ENCODE data around the gene CR1.
"Not testable (repeated sequence)": the region's sequence is repeated elsewhere in the genome, so short reads cannot be mapped to it uniquely, and the experiment has no call there.

The CR1 gene

GRCh38 chr1:207645635-207646081 is 149.7 kb downstream of the CR1 start:
- DNase-seq = no peak

DNA sequence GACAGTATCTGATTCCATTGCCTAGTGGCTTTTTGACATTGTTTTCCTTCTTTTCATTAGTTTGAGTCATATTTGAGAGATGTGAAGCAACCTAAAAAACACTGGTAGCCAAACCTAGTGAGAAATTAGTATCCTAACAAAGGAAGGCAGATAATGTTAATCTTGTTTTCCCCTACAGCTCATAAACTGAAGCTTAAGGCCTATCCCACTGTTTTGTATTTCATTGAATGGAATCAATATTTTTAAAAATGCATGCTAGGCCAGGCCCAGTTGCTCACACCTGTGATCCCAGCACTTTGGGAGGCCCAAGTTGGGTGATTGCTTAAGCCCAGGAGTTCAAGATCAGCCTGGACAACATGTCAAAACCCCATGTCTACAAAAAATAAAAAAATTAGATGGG is 150.2 kb downstream of the CR1 start:
- DNase-seq = no peak

DNA sequence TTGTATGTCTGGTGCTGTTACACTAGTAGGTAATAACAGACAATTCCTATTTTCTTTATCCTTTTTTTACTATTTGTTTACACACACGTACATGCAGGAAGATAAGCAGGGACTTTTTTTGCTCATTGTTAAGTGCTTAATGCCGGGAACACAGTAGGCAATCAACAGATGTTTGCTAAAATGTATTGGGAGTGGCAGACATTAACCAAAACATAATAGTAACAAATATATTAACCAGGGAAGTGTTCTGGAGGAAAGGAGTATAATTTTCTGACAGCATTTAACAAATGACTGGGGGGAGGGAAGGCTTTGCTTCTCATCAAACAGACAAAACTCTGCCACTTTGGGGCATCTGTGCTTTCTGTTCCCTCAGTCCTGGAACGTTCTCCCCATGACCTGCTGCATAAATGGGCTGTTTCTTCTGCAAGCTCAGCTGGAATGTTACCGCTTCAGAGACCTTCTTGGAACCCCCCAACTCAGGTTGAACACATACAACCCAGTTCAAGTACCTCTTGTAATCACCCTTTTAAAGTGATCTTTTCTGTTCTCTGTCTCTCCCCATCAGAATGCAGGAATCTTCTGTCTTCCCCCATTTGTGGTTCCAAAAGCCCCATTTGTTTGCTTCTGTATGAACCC is 151.1 kb downstream of the CR1 start:
- no peak for DNase-seq

- DNase-seq = no peak
Measured at GRCh38 chr1:207647671-207648333, 151.8 kb downstream of the CR1 start.

DNA sequence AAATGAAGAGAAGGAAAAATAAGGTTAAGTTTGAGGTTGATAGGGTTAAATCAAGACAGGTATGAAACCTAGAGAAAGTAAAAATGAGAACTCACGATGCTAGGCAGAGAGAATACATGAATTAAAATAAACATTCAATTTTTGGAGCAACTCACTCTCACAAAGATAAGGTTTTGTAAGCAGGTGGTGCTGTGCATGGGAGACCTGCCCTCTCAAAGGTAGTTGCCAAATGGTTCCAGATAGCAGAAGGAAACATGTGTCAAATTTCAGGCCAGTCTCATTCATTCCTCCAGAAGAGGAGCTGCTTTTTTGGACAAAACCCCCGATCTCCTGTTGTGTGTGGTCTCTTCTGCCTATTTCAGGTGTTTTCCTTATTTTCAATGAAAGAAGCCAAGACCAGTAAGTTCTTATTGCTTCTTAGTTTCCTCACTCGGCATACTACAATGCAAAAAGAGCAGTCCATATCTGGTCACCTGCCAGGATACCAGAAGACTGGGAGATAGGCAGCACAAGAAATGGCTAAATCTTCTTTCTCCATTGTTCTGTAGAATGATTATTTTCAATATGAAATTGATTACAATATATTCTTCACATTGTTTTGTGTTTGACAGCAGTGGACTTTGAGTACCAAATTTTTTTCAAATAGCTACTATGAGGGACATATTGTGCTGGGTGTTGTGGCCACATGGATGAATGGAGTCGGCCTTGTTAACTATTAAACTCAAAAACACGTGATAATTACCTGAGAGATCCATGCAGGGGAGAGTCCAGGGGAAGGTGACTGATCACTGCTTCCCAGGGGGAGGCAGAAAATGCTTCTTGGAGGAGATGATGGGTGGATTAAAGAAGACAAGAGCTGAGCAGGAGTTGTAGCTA is 152.6 kb downstream of the CR1 start:
- DNase-seq = no peak

DNA sequence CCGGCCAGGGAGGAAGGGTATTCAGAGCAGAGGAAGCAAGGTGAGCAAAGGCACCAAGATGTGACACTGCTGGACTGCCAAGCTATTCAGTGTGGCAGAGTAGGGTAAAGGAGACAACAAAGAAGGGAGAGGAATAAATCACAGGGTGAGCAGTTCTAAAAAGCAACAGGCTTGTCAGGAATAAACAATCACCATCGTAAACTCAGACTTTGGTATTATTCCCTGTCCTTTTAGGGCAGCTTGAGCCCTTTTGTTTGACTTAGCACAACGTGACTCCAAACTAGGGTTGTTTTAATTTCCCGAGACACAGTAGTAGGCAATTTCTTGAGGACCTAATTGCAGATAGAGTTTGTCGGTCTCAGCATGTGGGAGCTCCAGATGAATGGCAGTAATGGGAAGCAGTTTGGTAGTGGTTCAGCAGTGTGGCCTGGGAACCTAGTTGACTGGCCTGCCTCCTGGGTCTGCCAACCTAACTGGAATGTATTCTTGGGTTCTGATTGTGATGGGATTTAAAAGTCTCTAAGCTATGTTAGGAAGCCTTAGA is 153.3 kb downstream of the CR1 start:
- no peak for DNase-seq

DNA sequence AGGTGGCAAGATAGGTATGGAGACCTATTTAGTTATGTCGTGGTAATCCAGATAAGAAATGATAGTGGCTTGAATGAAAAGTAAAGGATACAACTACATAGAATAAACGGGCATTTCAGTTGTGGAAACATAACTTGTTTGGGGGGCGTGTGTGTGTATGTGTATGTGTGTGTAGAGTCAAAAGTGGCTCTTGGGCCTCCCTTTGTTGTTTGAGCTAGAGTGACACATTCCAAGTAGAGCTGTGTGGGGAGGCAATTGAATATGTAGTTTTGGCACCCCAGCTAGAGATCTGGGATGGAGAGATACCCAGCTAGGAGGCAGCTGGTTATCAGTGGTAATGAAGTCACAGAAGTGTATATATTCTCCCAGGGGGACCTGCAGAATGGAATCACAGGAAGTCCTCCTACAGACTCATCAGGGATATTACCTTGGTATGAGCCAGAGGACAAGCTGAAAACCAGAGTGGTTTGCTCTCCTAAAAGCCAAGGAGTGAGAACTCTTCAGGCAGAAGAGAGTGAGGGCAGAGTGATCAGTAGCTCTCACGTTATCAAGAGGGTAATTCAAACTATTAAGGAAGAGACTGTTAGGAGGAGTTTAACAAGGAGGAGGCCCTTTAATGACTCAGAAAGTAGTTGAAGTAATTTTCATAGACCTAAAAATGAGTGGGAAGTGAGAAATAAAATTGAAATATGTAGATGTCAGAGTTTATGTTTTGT is 154.1 kb downstream of the CR1 start:
- no peak for DNase-seq

GRCh38 chr1:207651583-207651982 is 155.6 kb downstream of the CR1 start:
- no peak for DNase-seq

DNA sequence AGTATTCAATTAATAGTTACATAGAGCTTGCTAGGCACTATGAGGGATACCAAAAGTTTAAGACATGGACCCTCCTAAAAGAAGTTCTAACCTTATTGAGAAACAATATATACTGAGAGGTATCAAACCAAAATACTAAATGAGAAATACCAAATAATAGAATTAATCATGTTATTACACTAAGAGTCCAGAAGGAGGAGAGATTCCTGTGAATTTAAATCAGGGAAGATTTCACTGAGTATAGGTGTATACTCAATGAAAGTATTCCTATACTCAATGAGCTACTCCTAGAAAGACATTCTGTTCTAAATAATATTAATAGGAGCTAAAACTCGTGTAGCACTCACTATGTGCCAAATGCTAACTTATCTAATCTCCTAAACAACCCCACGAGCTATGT is 158.4 kb downstream of the CR1 start:
- no peak for DNase-seq

DNA sequence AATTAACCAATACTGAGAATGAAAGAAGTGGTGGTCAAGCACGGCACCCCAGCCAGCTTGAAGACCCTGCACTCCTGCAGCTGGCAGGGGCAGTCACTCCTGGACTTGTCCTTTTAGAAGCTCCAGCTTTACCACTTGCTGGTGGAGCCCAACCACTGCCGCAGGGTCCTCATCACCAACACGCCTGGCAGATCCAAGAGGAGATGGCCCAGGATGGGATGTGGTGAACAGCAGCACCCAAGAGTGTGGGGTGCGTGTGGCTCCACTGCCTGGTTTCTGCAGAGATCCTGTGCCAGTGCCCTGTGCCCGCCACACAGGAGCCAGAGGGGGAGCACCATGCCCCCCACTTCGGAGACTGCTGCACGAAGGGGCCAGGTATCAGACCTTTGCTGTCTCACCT is 162.5 kb downstream of the CR1 start:
- DNase-seq = no peak

- no peak for DNase-seq
Measured at GRCh38 chr1:207658904-207659485, 163.0 kb downstream of the CR1 start.

GRCh38 chr1:207659545-207660153 is 163.7 kb downstream of the CR1 start:
- DNase-seq = no peak

DNA sequence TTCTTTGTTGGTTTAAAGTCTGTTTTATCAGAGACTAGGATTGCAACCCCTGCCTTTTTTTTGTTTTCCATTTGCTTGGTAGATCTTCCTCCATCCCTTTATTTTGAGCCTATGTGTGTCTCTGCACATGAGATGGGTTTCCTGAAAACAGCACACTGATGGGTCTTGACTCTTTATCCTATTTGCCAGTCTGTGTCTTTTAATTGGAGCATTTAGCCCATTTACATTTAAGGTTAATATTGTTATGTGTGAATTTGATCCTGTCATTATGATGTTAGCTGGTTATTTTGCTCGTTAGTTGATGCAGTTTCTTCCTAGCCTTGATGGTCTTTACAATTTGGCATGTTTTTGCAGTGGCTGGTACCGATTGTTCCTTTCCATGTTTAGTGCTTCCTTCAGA is 165.5 kb downstream of the CR1 start:
- DNase-seq = not testable (repeated sequence)

- DNase-seq = no peak
Measured at GRCh38 chr1:207666342-207666741, 170.4 kb downstream of the CR1 start.

- DNase-seq = no peak
Measured at GRCh38 chr1:207669528-207670009, 173.6 kb downstream of the CR1 start.

DNA sequence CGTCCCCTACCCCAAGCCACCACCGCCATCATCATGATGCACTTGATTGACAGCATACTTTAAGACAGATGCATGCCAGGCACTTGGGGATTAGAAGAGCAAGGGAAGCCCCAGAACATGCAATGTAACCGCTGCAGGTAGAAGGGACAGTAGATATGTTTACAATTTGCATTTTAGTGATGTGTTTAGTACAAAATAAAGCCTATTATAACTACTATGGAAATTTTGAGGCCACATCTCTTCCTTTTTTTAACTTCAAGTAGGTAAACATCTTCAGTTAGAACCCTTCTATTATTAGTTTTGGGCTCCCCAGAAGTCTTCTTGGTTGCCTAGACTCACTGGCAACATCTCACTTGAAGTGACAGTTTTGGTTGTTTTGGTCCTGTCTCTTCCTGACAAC is 174.2 kb downstream of the CR1 start:
- no peak for DNase-seq

GRCh38 chr1:207670997-207671396 is 175.0 kb downstream of the CR1 start:
- DNase-seq = no peak

DNA sequence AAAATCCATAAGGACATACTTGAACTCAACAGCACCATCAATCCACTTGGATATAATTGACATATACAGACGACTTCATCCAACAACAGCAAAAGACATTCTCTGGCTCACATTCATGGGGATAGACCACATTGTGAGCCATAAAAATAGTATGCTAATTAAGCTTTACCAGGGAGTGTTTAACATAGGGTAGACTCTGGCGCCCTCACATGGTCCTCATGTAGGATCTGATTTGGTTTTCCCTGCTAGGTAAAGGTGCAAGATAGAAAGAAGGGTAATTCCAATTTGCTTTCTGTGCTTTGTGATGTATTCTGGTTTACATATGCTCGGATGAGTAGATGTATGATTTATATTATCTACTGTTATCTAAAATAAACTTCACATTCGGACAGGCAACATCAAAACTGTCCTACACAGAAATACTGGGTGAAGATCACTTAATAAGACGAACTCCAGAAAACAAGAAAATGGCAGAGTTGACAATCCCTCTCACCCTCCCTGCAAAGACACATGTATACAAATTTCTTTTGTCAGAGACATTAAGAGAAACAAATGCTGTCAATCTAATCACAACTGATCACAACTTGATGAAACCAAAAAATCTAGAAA is 176.7 kb downstream of the CR1 start:
- DNase-seq = no peak

GRCh38 chr1:207673399-207673798 is 177.4 kb downstream of the CR1 start:
- DNase-seq = no peak

DNA sequence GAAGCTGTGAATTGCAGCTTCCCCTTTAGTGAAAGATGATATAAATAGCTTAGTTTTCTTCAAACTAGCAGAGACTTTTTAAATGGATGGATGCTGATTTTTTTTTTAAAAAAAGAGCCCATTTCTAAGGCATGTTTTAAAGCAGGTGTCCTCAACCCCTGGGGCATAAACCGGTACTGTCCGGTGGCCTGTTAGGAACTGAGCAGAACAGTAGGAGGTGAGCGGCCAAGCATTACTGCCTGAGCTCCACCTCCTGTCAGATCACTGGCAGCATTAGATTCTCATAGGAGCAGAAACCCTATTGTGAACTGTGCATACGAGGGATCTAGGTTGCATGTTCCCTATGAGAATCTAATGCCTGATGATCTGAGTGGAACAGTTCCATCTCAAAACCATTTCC is 180.2 kb downstream of the CR1 start:
- no peak for DNase-seq

- DNase-seq = not testable (repeated sequence)
Measured at GRCh38 chr1:207680590-207681388, 184.8 kb downstream of the CR1 start.

All from stimulated activated CD4-positive, alpha-beta T cell treated with anti-CD3 and anti-CD28 coated beads, Interleukin-12 subunit alpha, Interleukin-12 subunit beta, amount 100 ng/mL, for 4 hours (primary cell).